ENCODE measurements around the gene KIF26A.
"Not testable (repeated sequence)": the region's sequence is repeated elsewhere in the genome, so short reads cannot be mapped to it uniquely, and the experiment has no call there.

Gene KIF26A

DNA sequence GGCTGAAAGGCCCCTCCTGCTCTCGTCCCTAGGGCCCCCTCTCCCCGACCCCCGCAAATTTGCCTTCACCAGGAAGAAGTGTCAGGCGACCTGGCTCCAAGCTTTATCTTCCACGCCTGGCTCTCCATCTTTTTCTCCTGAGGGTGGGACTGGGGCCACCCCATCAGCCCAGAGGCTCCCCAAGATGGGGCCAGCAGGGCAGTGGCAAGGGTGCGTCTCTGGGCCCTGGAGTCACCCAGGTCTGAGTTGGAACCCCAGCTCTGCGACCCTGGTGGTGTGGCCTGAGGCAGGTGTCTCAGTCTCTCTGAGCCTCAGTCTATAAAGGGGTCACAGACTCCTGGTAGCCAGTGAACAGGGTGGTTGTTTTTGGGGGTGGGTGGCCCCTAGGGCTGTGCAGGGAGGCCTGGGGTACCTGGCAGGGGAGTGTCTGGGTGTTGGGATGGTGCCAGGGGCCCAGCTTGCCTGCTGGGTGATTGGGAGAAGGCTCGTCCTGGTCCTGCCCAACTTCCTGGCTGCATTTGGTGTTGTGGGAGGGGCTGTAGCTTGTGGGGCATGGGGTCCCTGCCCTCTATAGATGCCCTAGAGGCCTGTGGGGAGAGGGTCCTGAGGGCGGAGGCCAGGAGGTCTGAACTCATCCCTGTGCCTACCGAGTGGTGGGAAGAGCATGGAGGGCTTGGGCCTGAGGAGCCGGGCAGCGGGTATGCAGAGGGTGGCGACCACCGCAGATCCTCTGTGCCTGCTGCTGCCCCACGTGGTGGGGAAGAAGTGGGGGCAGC is 7.6 kb downstream of the KIF26A start:
- no peak for DNase-seq

- DNase-seq = no peak
Observed at GRCh38 chr14:104146651-104147345, 8.4 kb downstream of the KIF26A start.

DNA sequence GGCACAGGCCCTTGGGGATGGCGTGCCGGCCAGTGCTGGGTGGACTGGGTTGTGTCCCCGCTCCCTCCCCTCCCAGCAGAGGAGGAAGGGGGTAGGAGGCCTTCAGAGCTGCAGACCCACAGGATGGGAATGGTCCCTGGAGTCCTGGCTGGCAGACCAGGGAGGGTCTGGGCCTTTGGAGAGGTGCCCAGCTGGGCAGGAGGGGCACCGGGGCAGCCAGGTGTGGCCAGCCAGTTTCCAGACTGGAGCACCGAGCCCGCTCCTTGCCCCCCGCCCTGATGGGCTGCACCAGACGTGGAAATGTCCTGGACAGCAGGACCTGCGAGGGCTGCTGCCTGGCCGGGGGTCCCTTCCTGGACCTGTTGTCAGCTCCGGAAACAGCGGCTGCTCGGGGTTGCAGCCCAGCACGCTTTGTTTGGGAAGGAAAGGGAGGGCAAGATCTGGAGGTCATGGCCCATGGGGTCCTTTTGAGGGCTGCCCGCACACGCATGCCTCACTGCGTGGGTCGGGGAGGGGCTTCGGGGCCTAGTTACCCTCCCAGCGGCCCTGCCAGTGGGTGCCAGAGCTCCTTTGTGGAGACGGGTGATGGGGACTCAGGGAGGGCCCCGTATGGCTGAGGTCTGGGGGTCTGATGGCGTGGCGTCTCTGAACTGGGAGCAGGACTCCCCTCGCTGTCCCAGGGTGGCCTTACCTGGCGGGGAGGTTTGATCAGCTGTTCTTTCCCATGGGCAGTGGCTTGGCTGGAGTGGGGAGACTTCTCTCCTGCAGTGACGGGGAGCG is 9.1 kb downstream of the KIF26A start:
- DNase-seq = no peak

- DNase-seq = no peak
Observed at GRCh38 chr14:104148433-104149277, 10.3 kb downstream of the KIF26A start.

GRCh38 chr14:104149278-104149595 is 10.8 kb downstream of the KIF26A start:
- DNase-seq = no peak

DNA sequence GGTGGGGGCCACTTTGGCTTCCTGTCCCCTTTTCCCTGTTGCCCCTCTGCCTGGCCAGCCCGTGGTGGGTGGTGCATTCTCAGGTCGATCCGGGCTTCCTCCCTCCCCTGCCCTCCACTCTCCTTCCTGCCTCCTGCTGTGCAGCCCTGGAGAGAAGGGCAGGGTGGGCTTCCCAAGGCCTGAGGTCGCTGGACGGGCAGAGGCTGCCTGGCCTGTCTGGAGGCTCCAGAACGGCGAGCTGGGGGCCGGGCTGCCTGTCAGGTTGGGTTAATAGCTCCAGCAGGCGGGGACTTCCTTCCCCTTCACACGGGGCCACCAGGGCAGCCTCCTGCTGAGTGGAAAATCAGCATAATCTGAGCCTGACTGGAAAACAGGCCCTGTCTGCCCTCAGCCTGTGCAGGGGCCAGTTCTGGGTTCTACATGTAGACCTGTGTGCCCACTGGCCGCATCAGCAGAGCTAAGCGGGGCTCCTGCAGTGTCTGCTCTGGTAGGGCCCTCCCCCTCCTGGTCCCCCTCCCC is 11.3 kb downstream of the KIF26A start:
- DNase-seq = no peak

- DNase-seq = no peak
Observed at GRCh38 chr14:104150136-104151025, 12.0 kb downstream of the KIF26A start.

- no peak for DNase-seq
Observed at GRCh38 chr14:104151026-104151381, 12.6 kb downstream of the KIF26A start.

GRCh38 chr14:104151566-104152245 is 13.3 kb downstream of the KIF26A start:
- DNase-seq = no peak

GRCh38 chr14:104152246-104152575 is 13.8 kb downstream of the KIF26A start:
- no peak for DNase-seq

GRCh38 chr14:104152686-104153393 is 14.5 kb downstream of the KIF26A start:
- DNase-seq = no peak

GRCh38 chr14:104153394-104153755 is 15.0 kb downstream of the KIF26A start:
- not testable (repeated sequence) for DNase-seq

- DNase-seq = no peak
Observed at GRCh38 chr14:104154246-104154645, 15.9 kb downstream of the KIF26A start.

- no peak for DNase-seq
Observed at GRCh38 chr14:104155513-104155912, 17.1 kb downstream of the KIF26A start.

DNA sequence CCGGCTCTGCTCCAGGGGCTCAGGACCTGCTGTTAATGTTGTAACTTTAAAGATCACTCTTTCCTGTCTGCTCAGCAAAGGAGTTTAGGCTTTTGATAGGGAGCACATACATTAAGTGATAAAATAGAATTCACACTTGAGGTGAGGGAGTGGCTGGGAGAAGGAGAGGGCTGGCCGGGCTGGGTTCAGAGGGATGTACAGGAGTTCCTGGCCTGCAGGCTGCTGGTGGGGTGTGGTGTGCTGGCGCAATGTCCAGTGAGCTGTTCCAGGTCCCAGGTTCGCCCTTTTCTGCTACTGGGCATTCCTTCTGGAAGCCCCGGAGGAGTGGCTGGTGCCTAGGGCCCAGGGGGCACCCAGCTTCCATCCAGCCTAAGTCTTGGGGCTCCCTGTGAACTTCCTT is 17.8 kb downstream of the KIF26A start:
- DNase-seq = no peak

DNA sequence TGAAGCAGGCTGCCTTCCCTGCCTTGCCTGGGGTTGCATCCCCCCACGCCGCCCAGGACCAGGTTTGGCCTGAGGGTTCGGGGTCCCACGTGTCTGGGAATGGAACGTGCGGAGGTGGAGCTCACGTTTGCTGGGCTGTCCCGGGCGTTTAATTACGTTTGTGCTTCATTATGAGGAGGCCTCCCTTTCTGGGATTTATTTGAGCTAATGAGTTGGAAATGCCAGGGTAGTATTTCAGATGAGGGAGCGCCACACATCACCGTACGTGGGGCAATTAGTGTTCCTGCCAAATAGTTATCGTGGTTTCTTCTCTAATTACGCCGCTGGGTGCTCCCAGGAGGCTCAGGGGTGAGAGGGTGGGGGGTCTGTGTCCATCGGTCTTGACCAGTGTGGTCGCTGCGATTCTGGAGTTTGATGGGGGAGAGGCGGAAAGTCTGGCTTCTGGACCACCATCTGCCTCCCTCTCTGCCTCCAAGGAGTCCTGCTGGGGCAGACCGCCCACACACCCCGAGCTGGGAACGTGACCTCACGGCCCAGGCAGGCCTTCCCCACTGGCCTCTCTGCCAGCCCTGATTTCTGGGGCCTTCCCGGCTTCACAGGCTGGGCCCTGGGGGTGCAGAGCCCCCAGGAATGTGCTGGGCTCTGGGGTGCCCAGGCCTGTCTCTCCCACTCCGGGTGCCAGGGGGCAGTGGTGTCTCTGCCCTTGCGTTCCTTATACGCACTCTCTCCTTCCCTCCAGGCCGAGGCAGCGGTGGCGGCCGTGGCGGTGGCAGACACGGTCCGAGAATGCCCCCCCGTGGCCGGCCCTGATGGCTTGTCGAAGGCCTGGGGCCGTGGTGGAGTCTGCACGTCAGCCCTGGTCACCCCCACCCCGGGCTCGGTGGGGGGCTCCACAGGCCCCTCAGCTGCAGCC is 18.9 kb downstream of the KIF26A start:
- DNase-seq = no peak

DNA sequence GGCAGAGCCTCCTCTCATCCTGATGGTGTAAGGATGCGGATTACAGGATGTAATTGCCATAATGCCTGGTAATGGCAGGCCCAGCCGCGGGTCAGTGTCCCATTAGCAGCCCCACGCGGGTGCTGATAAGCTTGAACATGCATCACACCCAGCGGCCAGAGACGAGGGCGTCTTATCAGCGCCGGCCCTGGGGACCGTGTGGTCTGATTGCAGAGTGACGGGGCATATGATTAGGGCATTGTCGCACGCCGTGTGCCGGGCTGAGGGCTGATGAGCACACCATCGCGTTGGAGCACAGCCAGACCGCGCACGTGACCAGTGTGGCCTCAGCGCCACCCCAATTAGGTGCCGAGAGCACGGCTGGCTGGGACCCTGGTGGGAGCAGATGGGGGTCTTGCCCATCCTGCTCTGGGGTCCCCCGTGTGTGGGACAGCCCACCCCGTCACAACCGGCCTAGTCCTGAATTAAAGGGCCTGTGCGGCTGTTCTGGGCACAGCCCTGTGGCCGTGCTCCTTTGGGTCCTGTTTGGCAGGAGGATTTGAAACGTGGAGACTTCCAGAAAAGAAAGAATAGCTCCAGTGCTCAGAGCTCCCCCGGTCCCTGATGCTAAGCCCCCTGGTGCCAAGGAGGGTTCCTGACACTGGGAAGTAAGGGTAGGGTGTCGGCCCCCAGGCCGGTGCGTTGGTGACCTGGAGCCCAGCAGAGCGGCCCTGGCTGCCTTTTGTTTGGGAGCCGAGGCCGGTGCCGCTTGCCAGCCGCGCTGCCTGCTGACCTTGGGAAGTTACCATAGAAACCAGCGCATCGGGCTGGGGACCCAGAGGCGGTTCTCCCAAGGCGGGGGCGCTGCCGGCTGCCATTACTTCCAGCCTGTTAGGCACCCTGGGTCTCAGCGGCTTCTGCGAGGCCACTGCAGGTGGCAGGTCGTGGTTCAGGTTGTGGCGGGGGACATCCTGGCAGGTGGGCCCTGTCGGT is 20.7 kb downstream of the KIF26A start:
- DNase-seq = no peak

- no peak for DNase-seq
Observed at GRCh38 chr14:104159990-104160389, 21.6 kb downstream of the KIF26A start.
